Keratinocyte (primary cell): ENCODE measurements around the gene DAPK1. TPM values are rescaled to one million over a fixed set of nuclear protein-coding genes. Genes with fewer than 3 reads are reported as not detected.

ENCODE experiments used
- DNase-seq: peaks from one replicate; pipeline ENCODE4 v3.0.0-alpha.2; 2011; ENCODE audit warnings: low read depth, missing footprints, low spot score
- FAIRE-seq: peaks from 2 replicates; lab custom pipeline; 2011; peaks lifted over from hg19 to GRCh38; lab: Jason Lieb, UNC
- H2AFZ ChIP-seq: 2 replicates; pipeline ENCODE4 v1.6.0; 2012; ENCODE audit warnings: low read length, control low read depth, inconsistent platforms; ENCODE audit not compliant: control insufficient read depth
- H3K27ac ChIP-seq: 2 replicates; pipeline ENCODE4 v1.5.1; 2011; ENCODE audit warnings: low read length; ENCODE audit not compliant: control insufficient read depth, insufficient read depth
- H3K27me3 ChIP-seq: 3 replicates; pipeline ENCODE4 v1.6.0; 2011; ENCODE audit warnings: low read length; ENCODE audit not compliant: control insufficient read depth, insufficient read depth; ENCODE audit errors: extremely low read depth
- H3K36me3 ChIP-seq, 2 experiments: 2 replicates in 1 of 2; 3 replicates in 1 of 2; pipeline ENCODE4 v1.5.1; 2011; ENCODE audit warnings: low read length in 2 of 2, mild to moderate bottlenecking in 1 of 2; ENCODE audit not compliant: control insufficient read depth in 2 of 2, insufficient read depth in 2 of 2; ENCODE audit errors: extremely low read depth in 1 of 2
- H3K4me1 ChIP-seq: 3 replicates; pipeline ENCODE4 v1.5.1; 2011; ENCODE audit warnings: low read length; ENCODE audit not compliant: control insufficient read depth, insufficient read depth; ENCODE audit errors: extremely low read depth
- H3K4me2 ChIP-seq: 3 replicates; pipeline ENCODE4 v1.6.0; 2011; ENCODE audit warnings: low read depth, low read length; ENCODE audit not compliant: control insufficient read depth, insufficient read depth; ENCODE audit errors: extremely low read depth
- H3K4me3 ChIP-seq, 3 experiments: fragments of 200-600 bp in 1 of 3; sonication (generic) in 1 of 3; 2 replicates in 2 of 3; 3 replicates in 1 of 3; pipeline ENCODE4 v1.5.1; 2011 to 2016; ENCODE audit warnings: low read length in 3 of 3, mild to moderate bottlenecking in 3 of 3, control low read depth in 2 of 3, inconsistent platforms in 1 of 3, low read depth in 1 of 3, mixed read lengths in 1 of 3, mixed run types in 1 of 3, moderate library complexity in 1 of 3; ENCODE audit not compliant: control insufficient read depth in 2 of 3, insufficient read depth in 2 of 3; ENCODE audit errors: extremely low read depth in 1 of 3
- H3K79me2 ChIP-seq: 2 replicates; pipeline ENCODE4 v1.6.0; 2012; ENCODE audit warnings: low read length; ENCODE audit not compliant: control insufficient read depth, insufficient read depth
- H3K9ac ChIP-seq: 3 replicates; pipeline ENCODE4 v1.6.0; 2011; ENCODE audit warnings: low read length; ENCODE audit not compliant: control insufficient read depth, insufficient read depth; ENCODE audit errors: extremely low read depth
- H3K9me1 ChIP-seq: 3 replicates; pipeline ENCODE4 v1.6.0; 2011; ENCODE audit warnings: low read length; ENCODE audit not compliant: control insufficient read depth, insufficient read depth; ENCODE audit errors: extremely low read depth
- H3K9me3 ChIP-seq: 2 replicates; pipeline ENCODE4 v1.5.1; 2012; ENCODE audit warnings: low read depth, low read length; ENCODE audit not compliant: control insufficient read depth
- H4K20me1 ChIP-seq: 3 replicates; pipeline ENCODE4 v1.6.0; 2011; ENCODE audit warnings: low read length; ENCODE audit not compliant: control insufficient read depth, insufficient read depth; ENCODE audit errors: extremely low read depth
- EZH2 ChIP-seq: IDR thresholded peaks from one replicate; pipeline ENCODE4 v1.6.1; 2012; ENCODE audit warnings: inconsistent platforms, mild to moderate bottlenecking, low read length, moderate library complexity
- dilution Hi-C: fragments of 300-500 bp; cut with MboI; formaldehyde crosslinking; loops from one replicate; pipeline ENCODE4 v1.7.0; 2020; ENCODE audit warnings: low sequenced_read_pairs; ENCODE audit not compliant: extremely low pct_ligation_motif_present
- polyA plus RNA-seq, 5 experiments: library from polyadenylated mRNA; depleted of rRNA in 3 of 5; stranded (reverse) in 3 of 5; stranded (forward) in 1 of 5; unstranded in 1 of 5; fragments of >200 nt; gene quantifications; 1 replicate in 1 of 5; 2 replicates in 3 of 5; 3 replicates in 1 of 5; pipeline versions ENCODE4 v1.2.1 to v1.2.3, GENCODE V29; 2011 to 2012; ENCODE audit warnings: missing spikeins in 2 of 5, low read depth in 1 of 5, low replicate concordance in 1 of 5
- TF ChIP-seq, protein P1 (sequence below), 3 experiments: IDR thresholded peaks in 1 of 3; conservative IDR thresholded peaks in 1 of 3; optimal IDR thresholded peaks in 1 of 3; 2 replicates in 2 of 3; 3 replicates in 1 of 3; pipeline versions ENCODE3 to v1.5.1; 2011; ENCODE audit warnings: low read length in 3 of 3, mild to moderate bottlenecking in 3 of 3, moderate library complexity in 2 of 3, control low read depth in 1 of 3, inconsistent platforms in 1 of 3; ENCODE audit not compliant: insufficient read depth in 2 of 3; ENCODE audit errors: extremely low read depth in 1 of 3

DAPK1 gene
- polyA plus RNA-seq, 1 donor (not counting 4 experiments of a cell fraction or from before 2014, with no cell fraction given) = 2.8 TPM

DNA sequence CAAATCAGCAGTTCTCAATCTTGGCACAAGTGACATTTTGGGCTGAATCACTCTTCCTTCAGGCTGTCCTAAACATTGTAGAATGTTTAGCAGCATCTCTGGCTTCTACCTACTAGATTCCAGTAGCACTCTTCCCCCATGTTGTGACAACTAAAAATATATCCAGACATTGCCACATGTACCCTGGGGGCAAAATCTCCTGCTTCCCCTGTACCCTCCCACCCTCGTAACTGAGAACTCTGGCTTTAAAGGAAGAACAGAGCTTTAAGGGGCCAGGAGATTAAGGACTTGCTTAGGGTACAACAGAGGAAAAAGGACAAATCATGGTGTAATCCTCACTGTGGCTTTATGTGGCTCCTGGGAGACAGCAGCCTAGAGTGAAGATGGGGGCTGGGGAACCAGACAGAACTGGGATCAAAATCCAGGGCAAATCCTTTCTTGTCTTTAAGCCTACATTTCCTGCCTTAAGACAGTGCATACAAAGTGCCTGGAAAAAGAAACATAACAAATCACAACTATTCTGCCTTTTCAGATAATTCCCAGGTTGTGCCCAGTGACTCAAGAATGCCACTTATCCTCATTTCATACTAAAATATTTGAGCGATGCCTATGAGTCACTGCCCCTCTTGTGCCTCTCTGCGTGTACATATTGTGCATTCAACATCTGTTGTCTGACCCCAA, 109.3 kb downstream of the DAPK1 start:
- no peak for FAIRE-seq
- no peaks in the 10 kb centered on the region for H3K36me3 ChIP-seq
- H3K4me1 ChIP-seq = peaks cover 3% of the 10 kb centered on the region
- dilution Hi-C loops = no loop called here
- H3K27me3 ChIP-seq = peaks cover 5% of the 10 kb centered on the region
- H3K79me2 ChIP-seq = no peaks in the 10 kb centered on the region
- no peak overlapping the region for H2AFZ ChIP-seq
- no peaks in the 10 kb centered on the region for H3K9me3 ChIP-seq
- H4K20me1 ChIP-seq = no peaks in the 10 kb centered on the region
- no peaks in the 10 kb centered on the region for H3K9me1 ChIP-seq
- no peak overlapping the region for H3K9ac ChIP-seq
- H3K27ac ChIP-seq = no peak overlapping the region
- TF ChIP-seq, protein P1, sequence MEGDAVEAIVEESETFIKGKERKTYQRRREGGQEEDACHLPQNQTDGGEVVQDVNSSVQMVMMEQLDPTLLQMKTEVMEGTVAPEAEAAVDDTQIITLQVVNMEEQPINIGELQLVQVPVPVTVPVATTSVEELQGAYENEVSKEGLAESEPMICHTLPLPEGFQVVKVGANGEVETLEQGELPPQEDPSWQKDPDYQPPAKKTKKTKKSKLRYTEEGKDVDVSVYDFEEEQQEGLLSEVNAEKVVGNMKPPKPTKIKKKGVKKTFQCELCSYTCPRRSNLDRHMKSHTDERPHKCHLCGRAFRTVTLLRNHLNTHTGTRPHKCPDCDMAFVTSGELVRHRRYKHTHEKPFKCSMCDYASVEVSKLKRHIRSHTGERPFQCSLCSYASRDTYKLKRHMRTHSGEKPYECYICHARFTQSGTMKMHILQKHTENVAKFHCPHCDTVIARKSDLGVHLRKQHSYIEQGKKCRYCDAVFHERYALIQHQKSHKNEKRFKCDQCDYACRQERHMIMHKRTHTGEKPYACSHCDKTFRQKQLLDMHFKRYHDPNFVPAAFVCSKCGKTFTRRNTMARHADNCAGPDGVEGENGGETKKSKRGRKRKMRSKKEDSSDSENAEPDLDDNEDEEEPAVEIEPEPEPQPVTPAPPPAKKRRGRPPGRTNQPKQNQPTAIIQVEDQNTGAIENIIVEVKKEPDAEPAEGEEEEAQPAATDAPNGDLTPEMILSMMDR (optimal IDR thresholded peaks at IDR 0.05 in 1 of 3, IDR thresholded peaks at IDR 0.05 in 1 of 3, conservative IDR thresholded peaks at IDR 0.05 in 1 of 3; ENCODE audit: extremely low read depth in 1 of 3, insufficient read depth in 2 of 3, low read length in 3 of 3) = no peak
- TF ChIP-seq EZH2 = no peak
- no peak for DNase-seq
- no peak overlapping the region for H3K4me3 ChIP-seq
- no peak overlapping the region for H3K4me2 ChIP-seq

DNA sequence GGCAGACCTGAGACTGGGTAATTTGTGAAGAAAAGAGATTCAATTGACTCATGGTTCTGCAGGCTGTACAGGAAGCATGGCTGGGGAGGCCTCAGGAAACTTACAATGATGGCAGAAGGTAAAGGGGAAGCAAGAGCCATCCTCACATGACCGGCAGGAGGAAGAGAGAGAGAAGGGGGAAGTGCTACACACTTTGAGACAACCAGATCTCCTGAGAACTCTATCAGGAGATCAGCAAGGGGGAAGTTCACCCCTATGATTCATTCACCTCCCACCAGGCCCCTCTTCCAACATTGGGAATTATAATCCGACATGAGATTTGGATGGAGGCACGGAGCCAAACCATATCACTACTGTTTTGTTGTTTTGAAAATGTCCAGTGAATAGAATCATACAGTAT, 110.2 kb downstream of the DAPK1 start:
- Histone ChIP-seq H4K20me1 (no peaks in the 10 kb centered on the region), H3K27me3 (peaks cover 5% of the 10 kb centered on the region)
- dilution Hi-C loops = no loop called here

More for the DNA sequence above, 110.2 kb downstream of the DAPK1 start:
- Histone ChIP-seq H3K27ac (no peak overlapping the region), H3K9me3 (no peaks in the 10 kb centered on the region), H3K4me3 (no peak overlapping the region), H3K9me1 (no peaks in the 10 kb centered on the region), H2AFZ (no peak overlapping the region), H3K79me2 (no peaks in the 10 kb centered on the region), H3K4me1 (peaks cover 3% of the 10 kb centered on the region), H3K36me3 (no peaks in the 10 kb centered on the region), H3K4me2 (no peak overlapping the region), H3K9ac (no peak overlapping the region)
- DNase-seq (no peak), FAIRE-seq (no peak)
- TF ChIP-seq, protein P1 (optimal IDR thresholded peaks at IDR 0.05 in 1 of 3, IDR thresholded peaks at IDR 0.05 in 1 of 3, conservative IDR thresholded peaks at IDR 0.05 in 1 of 3; ENCODE audit: extremely low read depth in 1 of 3, insufficient read depth in 2 of 3, low read length in 3 of 3) = no peak
- TF ChIP-seq EZH2 = no peak
